ENCODE measurements around the gene MPIG6B. TPM values are rescaled to one million over a fixed set of nuclear protein-coding genes. Genes with fewer than 3 reads are reported as not detected.

The MPIG6B gene
- polyA plus RNA-seq, 1 donor (not counting 4 experiments of a cell fraction or from before 2014, with no cell fraction given) = 0.10 TPM

DNA sequence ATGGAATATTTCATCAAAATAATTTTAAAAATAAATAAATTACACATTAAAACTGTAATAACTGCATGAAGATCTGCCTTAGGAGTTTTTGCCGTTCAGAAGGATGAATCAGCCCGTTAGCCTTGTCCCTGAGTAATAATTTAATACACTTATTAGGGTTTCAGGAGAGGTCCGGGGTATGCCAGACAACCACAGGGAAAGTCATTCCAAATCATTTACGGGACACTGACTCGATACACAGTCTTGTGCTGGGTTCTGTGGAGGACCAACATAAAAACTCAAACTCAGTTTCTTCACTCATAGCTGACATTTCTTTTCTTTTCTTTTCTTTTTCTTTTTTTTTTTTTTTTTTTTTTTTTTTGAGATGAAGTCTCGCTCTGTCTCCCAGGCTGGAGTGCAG lies 17.2 kb upstream of the MPIG6B start:
- Histone ChIP-seq H4K20me1 (ENCODE audit: control insufficient read depth, extremely low read depth, insufficient read depth, low read length) (no peaks in the 10 kb centered on the region), H3K9me3 (ENCODE audit: control insufficient read depth, low read depth, low read length) (no peaks in the 10 kb centered on the region), H3K36me3 (ENCODE audit: control insufficient read depth in 2 of 2, extremely low read depth in 1 of 2, insufficient read depth in 2 of 2, low read length in 2 of 2) (no peaks in the 10 kb centered on the region), H2AFZ (ENCODE audit: control insufficient read depth, low read length) (no peak overlapping the region), H3K27ac (ENCODE audit: control insufficient read depth, insufficient read depth, low read length) (no peak overlapping the region), H3K27me3 (ENCODE audit: control insufficient read depth, extremely low read depth, insufficient read depth, low read length) (no peaks in the 10 kb centered on the region), H3K4me3 (ENCODE audit: control insufficient read depth in 2 of 3, extremely low read depth in 1 of 3, insufficient read depth in 2 of 3, low read depth in 1 of 3, low read length in 3 of 3) (no peak overlapping the region), H3K9me1 (ENCODE audit: control insufficient read depth, extremely low read depth, insufficient read depth, low read length) (no peaks in the 10 kb centered on the region), H3K4me1 (ENCODE audit: control insufficient read depth, extremely low read depth, insufficient read depth, low read length) (peaks cover 11% of the 10 kb centered on the region), H3K9ac (ENCODE audit: control insufficient read depth, extremely low read depth, insufficient read depth, low read length) (no peak overlapping the region), H3K4me2 (ENCODE audit: control insufficient read depth, extremely low read depth, insufficient read depth, low read depth, low read length) (no peak overlapping the region), H3K79me2 (ENCODE audit: control insufficient read depth, insufficient read depth, low read length) (peaks cover 17% of the 10 kb centered on the region)
- DNase-seq (ENCODE audit: low read depth, low spot score) (no peak), FAIRE-seq (no peak)
- TF ChIP-seq, protein P1, sequence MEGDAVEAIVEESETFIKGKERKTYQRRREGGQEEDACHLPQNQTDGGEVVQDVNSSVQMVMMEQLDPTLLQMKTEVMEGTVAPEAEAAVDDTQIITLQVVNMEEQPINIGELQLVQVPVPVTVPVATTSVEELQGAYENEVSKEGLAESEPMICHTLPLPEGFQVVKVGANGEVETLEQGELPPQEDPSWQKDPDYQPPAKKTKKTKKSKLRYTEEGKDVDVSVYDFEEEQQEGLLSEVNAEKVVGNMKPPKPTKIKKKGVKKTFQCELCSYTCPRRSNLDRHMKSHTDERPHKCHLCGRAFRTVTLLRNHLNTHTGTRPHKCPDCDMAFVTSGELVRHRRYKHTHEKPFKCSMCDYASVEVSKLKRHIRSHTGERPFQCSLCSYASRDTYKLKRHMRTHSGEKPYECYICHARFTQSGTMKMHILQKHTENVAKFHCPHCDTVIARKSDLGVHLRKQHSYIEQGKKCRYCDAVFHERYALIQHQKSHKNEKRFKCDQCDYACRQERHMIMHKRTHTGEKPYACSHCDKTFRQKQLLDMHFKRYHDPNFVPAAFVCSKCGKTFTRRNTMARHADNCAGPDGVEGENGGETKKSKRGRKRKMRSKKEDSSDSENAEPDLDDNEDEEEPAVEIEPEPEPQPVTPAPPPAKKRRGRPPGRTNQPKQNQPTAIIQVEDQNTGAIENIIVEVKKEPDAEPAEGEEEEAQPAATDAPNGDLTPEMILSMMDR (optimal IDR thresholded peaks at IDR 0.05 in 1 of 3, IDR thresholded peaks at IDR 0.05 in 1 of 3, conservative IDR thresholded peaks at IDR 0.05 in 1 of 3; ENCODE audit: extremely low read depth in 1 of 3, insufficient read depth in 2 of 3, low read length in 3 of 3) = no peak
- no peak for TF ChIP-seq EZH2 (IDR thresholded peaks at IDR 0.05; ENCODE audit: low read length)
- dilution Hi-C loops (cut with MboI; ENCODE audit: extremely low pct_ligation_motif_present, low sequenced_read_pairs) = no loop called here

DNA sequence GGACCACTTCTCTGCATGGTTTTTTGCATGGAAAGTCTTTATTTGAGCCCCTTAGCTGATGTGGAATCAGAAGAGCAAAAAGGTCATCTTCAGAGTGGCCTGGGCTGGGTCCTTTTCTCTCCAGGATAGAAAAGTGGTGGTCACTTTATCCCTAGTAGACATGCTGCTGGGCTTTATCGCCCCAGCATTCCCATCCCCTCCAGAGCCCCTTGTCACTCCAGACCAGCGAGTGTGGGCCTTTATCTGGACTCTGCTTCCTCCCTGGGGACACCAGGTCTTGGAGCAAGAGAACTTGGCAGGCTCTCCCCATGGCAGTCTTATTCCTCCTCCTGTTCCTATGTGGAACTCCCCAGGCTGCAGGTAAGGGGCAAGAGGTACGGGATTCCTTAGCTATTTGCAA lies 16.6 kb upstream of the MPIG6B start, which contains the start of gene LY6G6F:
TSS of gene LY6G6F (plus strand) at position 268 of the 400 bp plus-strand sequence. CDS start at position 309, 41 bp downstream.
- H2AFZ ChIP-seq (ENCODE audit: control insufficient read depth, low read length) = no peak within 1 kb of the TSS
- FAIRE-seq (no peak), DNase-seq (ENCODE audit: low read depth, low spot score) (no peak)
- no peak within 1 kb of the TSS for H3K9ac ChIP-seq (ENCODE audit: control insufficient read depth, extremely low read depth, insufficient read depth, low read length)
- H3K9me1 ChIP-seq (ENCODE audit: control insufficient read depth, extremely low read depth, insufficient read depth, low read length) = no peaks in the 10 kb centered on the region
- no peak within 1 kb of the TSS for H3K4me3 ChIP-seq (ENCODE audit: control insufficient read depth in 2 of 3, extremely low read depth in 1 of 3, insufficient read depth in 2 of 3, low read depth in 1 of 3, low read length in 3 of 3)
- peaks cover 11% of the 10 kb centered on the region for H3K79me2 ChIP-seq (ENCODE audit: control insufficient read depth, insufficient read depth, low read length)
- dilution Hi-C loops (cut with MboI; ENCODE audit: extremely low pct_ligation_motif_present, low sequenced_read_pairs) = no loop called here
- no peak within 1 kb of the TSS for H3K27ac ChIP-seq (ENCODE audit: control insufficient read depth, insufficient read depth, low read length)
- H3K4me1 ChIP-seq (ENCODE audit: control insufficient read depth, extremely low read depth, insufficient read depth, low read length) = peaks cover 16% of the 10 kb centered on the region
- no peaks in the 10 kb centered on the region for H3K27me3 ChIP-seq (ENCODE audit: control insufficient read depth, extremely low read depth, insufficient read depth, low read length)
- TF ChIP-seq, protein P1 (optimal IDR thresholded peaks at IDR 0.05 in 1 of 3, IDR thresholded peaks at IDR 0.05 in 1 of 3, conservative IDR thresholded peaks at IDR 0.05 in 1 of 3; ENCODE audit: extremely low read depth in 1 of 3, insufficient read depth in 2 of 3, low read length in 3 of 3) = no peak
- TF ChIP-seq EZH2 (IDR thresholded peaks at IDR 0.05; ENCODE audit: low read length) = no peak
- H3K36me3 ChIP-seq (ENCODE audit: control insufficient read depth in 2 of 2, extremely low read depth in 1 of 2, insufficient read depth in 2 of 2, low read length in 2 of 2) = no peaks in the 10 kb centered on the region
- no peaks in the 10 kb centered on the region for H3K9me3 ChIP-seq (ENCODE audit: control insufficient read depth, low read depth, low read length)
- no peak within 1 kb of the TSS for H3K4me2 ChIP-seq (ENCODE audit: control insufficient read depth, extremely low read depth, insufficient read depth, low read depth, low read length)
- H4K20me1 ChIP-seq (ENCODE audit: control insufficient read depth, extremely low read depth, insufficient read depth, low read length) = no peaks in the 10 kb centered on the region

All from keratinocyte (primary cell).